Chondrocyte (in vitro differentiated cells): ENCODE results near the gene TMEM263. TPM values are rescaled to one million over a fixed set of nuclear protein-coding genes. Genes with fewer than 3 reads are reported as not detected.

Experiments
- DNase-seq: peaks from one replicate; pipeline ENCODE4 v3.0.0; 2021; ENCODE audit warnings: mixed read lengths, low spot score
- H3K27ac Mint-ChIP-seq: one replicate; pipeline ENCODE4 v1.8.0; 2021; ENCODE audit warnings: mild to moderate bottlenecking, moderate library complexity, mixed read lengths; ENCODE audit not compliant: unreplicated experiment
- H3K27me3 Mint-ChIP-seq: 2 replicates; pipeline ENCODE4 v1.8.0; 2021; ENCODE audit warnings: low read depth, mixed read lengths
- H3K36me3 Mint-ChIP-seq: 2 replicates; pipeline ENCODE4 v1.8.0; 2021; ENCODE audit warnings: low read depth, mixed read lengths
- H3K4me1 Mint-ChIP-seq: 2 replicates; pipeline ENCODE4 v1.8.0; 2021; ENCODE audit warnings: low read depth, mild to moderate bottlenecking, mixed read lengths
- H3K4me3 Mint-ChIP-seq: one replicate; pipeline ENCODE4 v1.8.0; 2021; ENCODE audit warnings: mild to moderate bottlenecking, moderate library complexity, mixed read lengths; ENCODE audit not compliant: unreplicated experiment
- H3K9me3 Mint-ChIP-seq: 2 replicates; pipeline ENCODE4 v1.8.0; 2021; ENCODE audit warnings: low read depth, mixed read lengths
- CTCF ChIP-seq: fragments of 200-600 bp; sonication (generic); IDR thresholded peaks from 2 replicates; pipeline ENCODE4 v1.5.0; 2021; ENCODE audit warnings: antibody characterized with exemption, mild to moderate bottlenecking, moderate library complexity
- total RNA-seq: library from RNA; stranded (reverse); gene quantifications from 3 replicates; pipeline ENCODE4 v1.2.1, GENCODE V29; 2021

The TMEM263 gene
- total RNA-seq, 1 donor from 2014 or later = 135 TPM

GRCh38 chr12:106910202-106910601 is 45.5 kb upstream of the TMEM263 start:
- H3K9me3 Mint-ChIP-seq = peaks cover 5% of the 10 kb centered on the region
- no peak for TF ChIP-seq CTCF
- H3K27me3 Mint-ChIP-seq = peaks cover 2% of the 10 kb centered on the region
- no peak overlapping the region for H3K4me3 Mint-ChIP-seq
- DNase-seq = no peak
- H3K4me1 Mint-ChIP-seq = no peaks in the 10 kb centered on the region
- no peaks in the 10 kb centered on the region for H3K36me3 Mint-ChIP-seq
- no peak overlapping the region for H3K27ac Mint-ChIP-seq

- H3K4me3 Mint-ChIP-seq = no peak overlapping the region
- H3K27me3 Mint-ChIP-seq = peaks cover 2% of the 10 kb centered on the region
- TF ChIP-seq CTCF = no peak
- DNase-seq = no peak
- H3K36me3 Mint-ChIP-seq = no peaks in the 10 kb centered on the region
- no peak overlapping the region for H3K27ac Mint-ChIP-seq
- no peaks in the 10 kb centered on the region for H3K4me1 Mint-ChIP-seq
- H3K9me3 Mint-ChIP-seq = peaks cover 4% of the 10 kb centered on the region
Observed at GRCh38 chr12:106911581-106911980, 44.1 kb upstream of the TMEM263 start.

GRCh38 chr12:106913456-106913855 is 42.3 kb upstream of the TMEM263 start:
- H3K4me1 Mint-ChIP-seq = no peaks in the 10 kb centered on the region
- no peaks in the 10 kb centered on the region for H3K27me3 Mint-ChIP-seq
- no peak overlapping the region for H3K4me3 Mint-ChIP-seq
- no peaks in the 10 kb centered on the region for H3K36me3 Mint-ChIP-seq
- DNase-seq = no peak
- no peak for TF ChIP-seq CTCF
- H3K27ac Mint-ChIP-seq = no peak overlapping the region
- no peaks in the 10 kb centered on the region for H3K9me3 Mint-ChIP-seq

GRCh38 chr12:106914796-106915634 is 40.7 kb upstream of the TMEM263 start:
- no peak for TF ChIP-seq CTCF
- Mint-ChIP-seq H3K4me1 (peaks cover 2% of the 10 kb centered on the region), H3K4me3 (no peak overlapping the region), H3K27ac (no peak overlapping the region), H3K27me3 (no peaks in the 10 kb centered on the region), H3K9me3 (no peaks in the 10 kb centered on the region), H3K36me3 (no peaks in the 10 kb centered on the region)
- DNase-seq = no peak

- H3K9me3 Mint-ChIP-seq = no peaks in the 10 kb centered on the region
- no peaks in the 10 kb centered on the region for H3K27me3 Mint-ChIP-seq
- H3K4me3 Mint-ChIP-seq = no peak overlapping the region
- H3K27ac Mint-ChIP-seq = no peak overlapping the region
- H3K4me1 Mint-ChIP-seq = peaks cover 2% of the 10 kb centered on the region
- no peaks in the 10 kb centered on the region for H3K36me3 Mint-ChIP-seq
- TF ChIP-seq CTCF = no peak
- no peak for DNase-seq
Observed at GRCh38 chr12:106915635-106916026, 40.1 kb upstream of the TMEM263 start.
